ENCODE measurements around the gene RBP2. TPM values are rescaled to one million over a fixed set of nuclear protein-coding genes. Genes with fewer than 3 reads are reported as not detected.

Gene RBP2
- total RNA-seq, result not detected

DNA sequence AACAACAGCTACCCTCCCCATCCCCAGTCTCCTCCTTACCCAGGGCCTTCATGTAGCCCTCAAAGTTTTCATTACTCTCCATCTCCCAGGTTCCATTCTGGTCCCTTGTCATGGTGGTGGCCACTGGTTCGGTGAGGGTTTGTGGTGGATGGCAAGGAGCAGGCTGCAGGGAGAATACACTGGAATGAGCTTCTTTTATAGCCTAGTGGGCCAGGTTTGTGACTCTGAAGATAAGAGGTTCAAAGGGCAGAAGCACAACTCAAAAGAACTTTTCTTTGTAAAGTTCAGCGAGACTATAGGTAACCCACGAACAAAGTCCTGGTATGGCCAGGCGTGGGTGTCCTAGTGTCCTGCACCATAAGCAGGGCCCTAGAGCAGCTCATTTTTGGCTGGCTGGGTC, at the start of gene RBP2:
RBP2 (minus strand) TSS at position 169 of the 400 bp plus-strand sequence; CDS start at position 112, 57 bp downstream.
- H3K4me1 ChIP-seq (ENCODE audit: insufficient read depth, low read length), result no peaks in the 10 kb centered on the region
- H3K27me3 ChIP-seq (ENCODE audit: insufficient read depth, low read length), result no peaks in the 10 kb centered on the region
- no peaks in the 10 kb centered on the region for H3K9me3 ChIP-seq (ENCODE audit: low read depth, low read length)
- no peak within 1 kb of the TSS for H3K4me3 ChIP-seq (ENCODE audit: low read length)

DNA sequence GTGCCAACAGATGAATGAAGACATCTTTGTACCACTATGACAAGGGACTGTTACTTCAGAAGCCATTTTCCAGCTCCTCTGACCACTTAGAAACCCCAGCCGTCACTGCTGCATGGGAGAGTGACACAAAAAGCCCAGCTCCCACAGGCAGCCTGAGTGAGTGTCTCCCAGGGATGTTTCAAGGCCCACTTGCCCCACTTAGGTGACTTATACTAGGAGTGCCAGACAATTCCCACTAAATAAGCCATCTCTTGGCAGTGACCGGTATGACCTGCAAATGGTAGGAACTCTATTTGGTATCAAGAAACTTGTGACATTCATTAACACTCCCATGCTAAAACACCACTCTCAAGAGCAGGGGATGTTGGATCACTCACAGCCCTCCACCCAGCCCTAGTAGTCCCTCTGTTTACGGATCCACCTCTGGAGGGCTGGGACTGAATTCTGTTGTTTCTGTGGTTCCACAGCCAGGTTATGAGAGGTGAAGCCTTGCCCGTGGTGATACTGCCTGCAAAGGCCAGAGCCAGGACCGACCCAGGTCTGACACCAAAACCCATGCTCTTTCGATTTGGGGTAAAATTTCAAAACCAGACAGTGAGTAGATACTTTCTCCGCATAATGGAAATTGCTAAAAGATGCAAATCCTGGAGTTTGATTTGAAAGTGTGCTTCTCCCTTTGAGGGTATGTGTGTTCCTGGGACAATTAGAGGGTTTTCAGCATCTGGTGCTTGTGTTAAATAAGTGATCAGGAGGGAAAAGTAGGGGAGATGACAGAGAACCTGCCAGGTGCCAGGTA, 48.7 kb upstream of the RBP2 start:
- Histone ChIP-seq H3K4me3 (ENCODE audit: low read length) (no peak overlapping the region), H3K9me3 (ENCODE audit: low read depth, low read length) (no peaks in the 10 kb centered on the region), H3K4me1 (ENCODE audit: insufficient read depth, low read length) (peaks cover 15% of the 10 kb centered on the region)

DNA sequence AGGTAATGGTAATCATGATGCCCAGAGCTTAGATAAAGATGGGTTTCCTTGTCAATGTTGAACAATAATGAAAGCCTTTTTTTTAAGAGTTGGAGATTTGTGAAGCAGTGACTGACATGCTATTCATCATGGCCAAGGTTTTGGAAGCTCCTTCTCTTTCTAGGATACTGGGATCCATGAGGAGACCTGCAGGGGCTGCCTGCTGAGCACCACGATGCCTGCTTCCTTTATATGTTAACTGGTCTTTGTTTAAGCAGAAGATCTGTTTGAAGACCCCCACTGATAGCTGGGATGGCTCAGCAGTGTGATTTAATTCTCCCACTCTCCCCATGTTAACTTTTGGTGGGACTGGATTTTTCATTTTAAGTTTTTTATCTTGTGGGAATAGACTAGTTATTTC, 47.4 kb upstream of the RBP2 start:
- Histone ChIP-seq H3K9me3 (ENCODE audit: low read depth, low read length) (no peaks in the 10 kb centered on the region), H3K27me3 (ENCODE audit: insufficient read depth, low read length) (no peaks in the 10 kb centered on the region), H3K4me3 (ENCODE audit: low read length) (no peak overlapping the region), H3K4me1 (ENCODE audit: insufficient read depth, low read length) (peaks cover 15% of the 10 kb centered on the region)

More for the DNA sequence above, 48.7 kb upstream of the RBP2 start:
- no peaks in the 10 kb centered on the region for H3K27me3 ChIP-seq (ENCODE audit: insufficient read depth, low read length)

DNA sequence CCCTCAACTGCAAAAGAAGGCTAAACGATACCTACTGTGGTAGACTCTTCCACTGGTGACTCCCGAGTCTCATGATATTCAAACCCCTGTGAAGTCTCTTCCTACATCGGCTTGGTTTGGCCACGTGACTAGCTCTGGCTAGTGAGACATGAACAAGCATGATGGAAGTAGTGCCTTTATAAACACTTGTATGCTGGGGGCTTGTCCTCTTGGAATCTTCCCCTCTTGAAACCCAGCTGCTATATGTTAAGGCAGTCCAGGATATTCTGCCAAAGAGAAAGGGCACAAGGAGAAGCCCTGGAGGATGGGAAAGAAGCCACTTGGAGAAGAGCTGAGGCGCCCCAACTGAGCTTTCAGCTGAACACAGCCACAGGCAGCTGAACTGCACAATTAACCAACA, 46.9 kb upstream of the RBP2 start:
- no peaks in the 10 kb centered on the region for H3K9me3 ChIP-seq (ENCODE audit: low read depth, low read length)
- no peaks in the 10 kb centered on the region for H3K27me3 ChIP-seq (ENCODE audit: insufficient read depth, low read length)
- peaks cover 15% of the 10 kb centered on the region for H3K4me1 ChIP-seq (ENCODE audit: insufficient read depth, low read length)
- H3K4me3 ChIP-seq (ENCODE audit: low read length), result no peak overlapping the region

DNA sequence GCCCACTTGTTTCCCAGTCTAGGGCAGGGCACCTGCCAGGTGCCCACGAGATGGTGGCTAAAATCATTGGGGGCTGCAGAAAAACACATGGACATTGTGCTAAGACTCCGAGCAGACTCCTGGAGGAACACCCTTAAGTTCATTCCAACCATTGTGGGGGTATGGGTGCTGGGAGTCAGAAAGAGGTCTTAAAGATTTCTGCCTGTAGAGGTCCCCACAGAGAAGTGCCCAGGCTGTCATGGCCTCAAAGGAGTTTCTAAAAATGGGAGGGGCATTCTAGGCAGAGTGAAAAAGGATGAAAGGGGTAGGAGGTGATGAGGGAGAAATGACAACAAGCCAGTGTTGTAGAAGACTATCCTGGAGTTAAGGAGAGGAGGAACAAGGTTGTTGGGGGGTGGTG, 46.1 kb upstream of the RBP2 start:
- Histone ChIP-seq H3K27me3 (ENCODE audit: insufficient read depth, low read length) (no peaks in the 10 kb centered on the region), H3K4me1 (ENCODE audit: insufficient read depth, low read length) (peaks cover 15% of the 10 kb centered on the region), H3K9me3 (ENCODE audit: low read depth, low read length) (no peaks in the 10 kb centered on the region), H3K4me3 (ENCODE audit: low read length) (no peak overlapping the region)

DNA sequence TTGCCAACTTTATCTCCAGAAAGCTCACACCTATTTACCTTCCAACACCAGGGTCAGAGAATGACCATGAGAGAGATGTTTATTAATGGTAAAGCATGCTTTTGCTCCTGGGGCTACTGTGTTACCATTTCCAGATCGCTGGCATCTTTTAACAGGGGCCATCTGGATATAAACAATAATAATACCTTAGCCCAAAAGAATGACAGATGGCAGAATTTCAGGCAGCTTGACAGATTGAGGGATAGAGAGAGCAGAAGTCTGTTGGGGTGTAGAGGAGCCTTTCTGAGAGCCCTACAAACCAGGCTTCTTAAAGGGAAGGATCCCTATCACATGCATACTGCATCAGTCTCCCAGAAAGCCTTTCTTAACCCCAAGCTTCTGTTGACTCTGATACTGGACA, 45.5 kb upstream of the RBP2 start:
- Histone ChIP-seq H3K4me1 (ENCODE audit: insufficient read depth, low read length) (peaks cover 15% of the 10 kb centered on the region), H3K4me3 (ENCODE audit: low read length) (no peak overlapping the region), H3K9me3 (ENCODE audit: low read depth, low read length) (no peaks in the 10 kb centered on the region), H3K27me3 (ENCODE audit: insufficient read depth, low read length) (no peaks in the 10 kb centered on the region)

DNA sequence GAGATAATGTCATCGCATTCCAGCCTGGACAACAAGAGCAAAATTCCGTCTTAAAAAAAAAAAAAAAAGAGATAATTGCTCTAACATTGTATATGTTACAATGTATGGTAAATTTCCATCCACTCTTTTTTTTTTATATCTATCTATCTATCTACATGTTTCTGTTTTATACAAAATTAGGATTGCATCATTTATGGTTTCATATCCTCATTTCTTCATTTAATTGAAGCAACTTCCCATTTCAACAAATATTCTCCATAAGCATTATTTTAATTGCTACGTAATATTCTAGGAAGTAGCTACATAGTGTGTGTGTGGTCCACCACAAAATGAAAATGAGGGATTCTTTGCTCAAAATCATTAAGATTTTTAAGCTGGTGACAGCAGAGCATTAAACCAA, 44.8 kb upstream of the RBP2 start:
- Histone ChIP-seq H3K4me3 (ENCODE audit: low read length) (no peak overlapping the region), H3K27me3 (ENCODE audit: insufficient read depth, low read length) (no peaks in the 10 kb centered on the region), H3K4me1 (ENCODE audit: insufficient read depth, low read length) (peaks cover 15% of the 10 kb centered on the region), H3K9me3 (ENCODE audit: low read depth, low read length) (no peaks in the 10 kb centered on the region)

DNA sequence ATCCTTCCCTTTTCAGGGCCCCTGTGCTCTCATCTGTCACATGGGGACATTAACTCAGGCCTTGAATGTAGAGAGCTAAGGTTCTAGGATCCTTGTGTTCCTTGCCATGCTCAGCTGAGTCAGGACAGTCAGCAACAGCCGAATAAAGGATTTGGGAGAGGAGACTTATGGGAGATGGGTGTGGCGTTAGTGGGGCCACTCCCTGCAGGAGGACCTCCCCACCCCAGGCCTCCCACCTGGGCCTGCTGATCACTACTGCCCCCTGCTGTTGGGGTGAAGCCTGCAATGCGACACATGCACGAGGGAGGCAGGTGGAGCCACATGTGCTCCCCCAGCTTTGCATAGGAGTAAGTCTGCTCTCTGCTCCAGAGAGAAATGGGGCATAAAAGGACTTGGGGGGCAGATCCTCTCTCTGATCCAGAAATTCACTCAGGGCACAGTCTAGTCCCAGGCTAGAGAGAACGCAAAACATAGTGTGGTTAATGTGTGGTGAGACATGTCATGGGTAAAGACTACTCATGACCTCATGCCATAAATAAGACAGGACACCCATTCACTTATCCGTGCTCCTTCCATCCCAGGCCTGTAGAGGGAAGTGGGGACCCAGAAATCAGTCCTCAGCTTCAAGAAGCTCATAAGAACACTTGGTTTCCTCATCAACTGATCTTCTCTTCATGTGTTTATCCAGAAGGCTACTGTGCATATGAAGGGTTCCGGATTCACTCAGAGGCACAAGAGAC, 43.9 kb upstream of the RBP2 start:
- Histone ChIP-seq H3K4me1 (ENCODE audit: insufficient read depth, low read length) (peaks cover 15% of the 10 kb centered on the region), H3K27me3 (ENCODE audit: insufficient read depth, low read length) (no peaks in the 10 kb centered on the region), H3K4me3 (ENCODE audit: low read length) (no peak overlapping the region), H3K9me3 (ENCODE audit: low read depth, low read length) (no peaks in the 10 kb centered on the region)

DNA sequence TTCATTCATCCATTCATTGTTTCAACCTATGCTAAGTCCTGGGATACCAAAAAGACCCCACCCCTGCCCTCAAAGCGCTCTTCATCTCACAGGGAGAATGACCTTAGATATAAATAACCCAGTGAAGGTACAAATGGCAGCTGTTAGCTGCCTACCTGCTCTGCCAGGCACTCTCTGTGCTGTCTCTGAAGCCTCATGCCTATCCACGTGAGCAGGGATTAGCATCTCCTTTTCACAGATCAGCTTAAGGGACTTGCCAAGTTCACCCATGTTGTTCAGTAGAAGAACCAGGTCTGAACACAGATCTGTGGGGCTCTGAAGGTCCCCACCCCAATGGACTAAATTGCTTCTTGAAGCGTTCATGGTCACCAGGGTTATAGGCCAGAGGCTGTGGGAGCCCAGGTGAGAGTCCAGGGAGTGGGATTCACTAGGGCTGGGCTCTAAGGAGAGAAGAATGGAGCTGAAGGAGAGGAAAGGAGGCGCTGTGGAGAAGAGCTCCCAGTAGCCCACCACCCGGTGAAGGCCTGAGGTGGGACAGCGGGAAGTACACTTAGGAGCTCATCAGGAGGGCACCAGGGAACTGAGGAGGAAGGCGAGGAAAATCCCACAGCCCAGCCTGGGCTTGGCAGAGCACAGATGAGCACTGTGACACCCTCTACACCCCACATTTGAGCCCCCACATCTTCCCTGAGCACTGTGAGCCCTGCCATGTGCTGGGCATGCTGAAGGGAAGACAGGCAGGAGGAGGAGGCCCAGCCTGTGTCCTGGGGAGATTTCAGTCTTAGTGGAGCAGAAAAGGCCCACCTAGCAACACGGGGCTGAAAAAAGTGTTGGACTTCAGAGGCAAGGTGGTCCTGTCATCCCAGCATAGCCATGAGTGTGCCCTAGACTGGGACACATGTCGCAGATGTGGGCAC, 42.9 kb upstream of the RBP2 start:
- H3K9me3 ChIP-seq (ENCODE audit: low read depth, low read length), result no peaks in the 10 kb centered on the region
- H3K4me3 ChIP-seq (ENCODE audit: low read length), result no peak overlapping the region
- H3K4me1 ChIP-seq (ENCODE audit: insufficient read depth, low read length), result peaks cover 15% of the 10 kb centered on the region
- no peaks in the 10 kb centered on the region for H3K27me3 ChIP-seq (ENCODE audit: insufficient read depth, low read length)

DNA sequence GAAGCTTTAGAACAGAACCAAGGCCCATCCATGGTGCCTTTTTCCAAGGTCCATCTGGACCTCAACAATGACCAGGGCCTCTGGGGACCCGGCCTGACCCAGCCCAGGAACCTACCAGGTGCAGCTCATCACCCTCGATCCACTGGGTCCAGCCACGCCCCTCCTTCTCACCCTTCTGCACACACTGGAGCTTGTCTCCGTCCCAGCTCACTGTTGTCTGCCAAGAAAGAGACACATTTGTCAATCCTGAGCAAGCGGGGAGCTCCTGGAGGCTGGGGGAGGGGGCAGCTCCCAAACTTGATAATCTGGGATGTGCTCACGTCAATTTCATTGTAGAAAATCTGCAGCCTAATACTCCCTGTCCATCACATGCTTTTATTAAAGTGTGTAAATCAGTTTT, 42.0 kb upstream of the RBP2 start:
- peaks cover 15% of the 10 kb centered on the region for H3K4me1 ChIP-seq (ENCODE audit: insufficient read depth, low read length)
- H3K4me3 ChIP-seq (ENCODE audit: low read length), result no peak overlapping the region
- H3K9me3 ChIP-seq (ENCODE audit: low read depth, low read length), result no peaks in the 10 kb centered on the region
- no peaks in the 10 kb centered on the region for H3K27me3 ChIP-seq (ENCODE audit: insufficient read depth, low read length)

DNA sequence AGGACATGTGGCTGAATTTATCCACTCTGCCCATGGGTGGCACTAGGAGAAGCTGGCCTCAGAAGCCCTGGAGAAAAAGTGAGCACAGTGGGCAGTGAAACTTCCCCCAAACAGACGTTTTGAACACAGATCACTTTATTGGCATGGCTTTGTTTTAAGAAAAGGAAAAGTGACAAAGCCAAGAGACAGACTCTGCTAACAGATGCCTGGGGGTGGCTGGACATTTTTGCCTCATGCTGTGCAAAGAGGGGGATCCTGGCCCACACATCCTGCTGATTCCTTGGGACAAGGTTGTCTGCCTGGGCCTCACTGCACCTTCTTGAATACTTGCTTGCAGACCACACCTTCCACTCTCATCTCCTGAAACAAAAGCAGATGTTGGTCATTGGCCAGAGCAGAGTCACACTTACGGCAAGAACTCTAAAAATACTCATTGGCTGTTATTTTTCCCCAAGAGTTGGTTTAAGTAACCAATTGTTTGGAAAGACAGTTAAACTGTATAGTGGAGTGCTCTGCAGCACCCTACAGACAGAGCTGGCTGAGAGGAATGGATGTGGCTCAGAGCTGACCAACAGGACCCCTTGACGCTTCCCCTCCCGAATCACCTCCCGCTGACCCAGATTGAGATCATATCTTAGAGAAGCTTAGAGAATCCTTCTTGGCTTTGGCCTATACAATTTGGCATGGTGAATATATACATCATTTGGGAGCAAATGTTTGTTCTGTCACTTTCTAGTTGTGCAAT, 41.2 kb upstream of the RBP2 start:
- H3K4me1 ChIP-seq (ENCODE audit: insufficient read depth, low read length), result peaks cover 15% of the 10 kb centered on the region
- no peak overlapping the region for H3K4me3 ChIP-seq (ENCODE audit: low read length)
- H3K27me3 ChIP-seq (ENCODE audit: insufficient read depth, low read length), result no peaks in the 10 kb centered on the region
- no peaks in the 10 kb centered on the region for H3K9me3 ChIP-seq (ENCODE audit: low read depth, low read length)

DNA sequence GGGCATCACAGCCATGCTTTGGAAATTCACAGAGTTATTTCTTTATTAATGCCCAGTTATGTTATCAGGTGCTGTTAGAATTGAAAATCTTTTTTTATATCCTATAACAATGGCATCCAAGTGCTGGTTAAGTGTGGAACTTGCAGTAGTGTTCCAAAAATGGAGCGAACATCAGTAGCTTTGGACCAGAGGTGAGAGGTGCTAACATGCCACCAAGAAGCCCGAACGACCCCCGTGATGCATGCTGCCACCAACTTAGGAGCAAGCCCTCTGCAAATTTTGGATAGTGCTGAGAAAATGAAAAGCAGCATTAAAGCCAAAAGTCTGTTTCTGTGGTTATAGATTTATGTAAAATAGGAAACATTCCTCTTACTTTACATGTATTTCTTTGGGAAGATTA, 38.4 kb upstream of the RBP2 start:
- H3K4me1 ChIP-seq (ENCODE audit: insufficient read depth, low read length), result no peaks in the 10 kb centered on the region
- no peak overlapping the region for H3K4me3 ChIP-seq (ENCODE audit: low read length)
- no peaks in the 10 kb centered on the region for H3K9me3 ChIP-seq (ENCODE audit: low read depth, low read length)
- H3K27me3 ChIP-seq (ENCODE audit: insufficient read depth, low read length), result no peaks in the 10 kb centered on the region

DNA sequence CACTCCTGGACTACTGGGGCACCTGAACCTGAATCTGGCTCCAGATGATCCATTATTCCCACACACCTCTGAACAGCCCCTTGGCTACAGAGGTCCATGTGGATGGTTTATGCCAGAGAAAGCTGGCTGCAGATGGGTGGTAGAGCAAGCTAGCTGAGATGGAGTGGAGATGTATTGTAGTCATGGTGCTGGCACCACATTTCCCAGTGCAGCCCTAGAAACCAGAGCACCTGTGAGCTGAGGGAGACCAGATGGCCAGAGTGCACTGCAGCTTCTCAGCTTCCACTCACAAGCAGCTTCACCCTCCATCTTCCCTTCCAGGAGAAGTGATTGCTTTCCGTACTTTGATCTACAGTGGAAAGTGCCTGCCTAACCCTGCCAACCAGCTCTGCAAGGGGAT, 33.3 kb upstream of the RBP2 start:
- Histone ChIP-seq H3K4me3 (ENCODE audit: low read length) (no peak overlapping the region), H3K4me1 (ENCODE audit: insufficient read depth, low read length) (no peaks in the 10 kb centered on the region), H3K9me3 (ENCODE audit: low read depth, low read length) (no peaks in the 10 kb centered on the region), H3K27me3 (ENCODE audit: insufficient read depth, low read length) (no peaks in the 10 kb centered on the region)

DNA sequence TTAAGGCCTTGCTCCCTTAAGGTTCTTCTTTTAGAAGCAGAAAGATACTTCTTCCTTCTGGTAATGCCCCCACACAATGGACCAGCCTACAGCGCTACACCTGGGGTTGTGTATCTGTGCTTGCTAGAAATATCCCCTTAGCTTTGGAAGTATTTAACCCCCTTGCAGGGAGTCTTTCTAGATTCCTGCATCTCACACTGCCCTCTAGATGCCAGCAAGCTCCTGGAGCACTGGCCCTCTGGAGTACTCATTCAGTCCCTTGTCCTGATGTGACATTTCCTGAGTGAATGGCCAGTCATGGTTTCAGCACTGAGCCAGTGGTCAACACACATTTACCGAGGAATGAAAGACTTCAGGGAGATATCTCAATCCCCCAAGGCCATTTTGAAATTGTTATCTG, 30.4 kb upstream of the RBP2 start:
- H3K4me3 ChIP-seq (ENCODE audit: low read length), result no peak overlapping the region
- no peaks in the 10 kb centered on the region for H3K4me1 ChIP-seq (ENCODE audit: insufficient read depth, low read length)
- H3K9me3 ChIP-seq (ENCODE audit: low read depth, low read length), result no peaks in the 10 kb centered on the region
- H3K27me3 ChIP-seq (ENCODE audit: insufficient read depth, low read length), result no peaks in the 10 kb centered on the region

Measured in mononuclear cell (primary cell).